Ovary (tissue), 9 donors: ENCODE measurements around the gene JARID2. TPM values are rescaled to one million over a fixed set of nuclear protein-coding genes. Genes with fewer than 3 reads are reported as not detected.

Source experiments
- DNase-seq, 5 donors: peaks; one replicate each; pipeline ENCODE4 v3.0.0-alpha.2; 2019 to 2020
- H3K27ac ChIP-seq, 2 donors: fragments of 200-600 bp; one replicate each; pipeline versions ENCODE4 v1.5.1 to v1.8.0; 2019 to 2022
- H3K27me3 ChIP-seq: fragments of 200-600 bp; one replicate; pipeline ENCODE4 v1.8.0; 2022
- H3K36me3 ChIP-seq: fragments of 200-600 bp; sonication (generic); one replicate; pipeline ENCODE4 v1.5.1; 2019
- H3K4me1 ChIP-seq: one replicate; pipeline ENCODE4 v1.8.1; 2013; ENCODE audit warnings: mild to moderate bottlenecking, moderate library complexity; ENCODE audit not compliant: insufficient read depth
- H3K4me3 ChIP-seq: fragments of 200-600 bp; sonication (generic); one replicate; pipeline ENCODE4 v1.5.1; 2017
- H3K9me3 ChIP-seq, 2 donors: fragments of 200-600 bp in 1 of 2; sonication (generic) in 1 of 2; one replicate each; pipeline versions ENCODE4 v1.5.1 to v1.8.1; 2013 to 2019; ENCODE audit warnings: mild to moderate bottlenecking in 1 of 2, moderate library complexity in 1 of 2
- EP300 ChIP-seq: sonication (generic); formaldehyde crosslinking; IDR thresholded peaks from one replicate; pipeline ENCODE4 v1.6.1; 2017; ENCODE audit warnings: antibody characterized with exemption
- POLR2A ChIP-seq: fragments of 450-650 bp; IDR thresholded peaks from one replicate; pipeline ENCODE4 v1.6.1; 2017; ENCODE audit warnings: antibody characterized with exemption, mild to moderate bottlenecking, moderate library complexity
- WGBS, 3 donors: extraction: QIAGEN DNeasy Blood & Tissue Kit in 1 of 3; methylation state at CpG; one replicate each; pipeline versions ENCODE4 v1.1.5 to v1.1.7; 2013 to 2017; 5-methylcytosine and 5-hydroxymethylcytosine counted together
- intact Hi-C, 4 donors: fragments of 100-400 bp; cut with DNase I; formaldehyde crosslinking; loops; one replicate each; pipeline versions ENCODE4 v1.11.0 to v1.15.1; 2022 to 2023
- polyA plus RNA-seq, 2 donors: library from polyadenylated mRNA; stranded (reverse); fragments of 200-250 nt in 1 of 2; fragments of 350-450 nt in 1 of 2; fragmentation: Illumina TruSeq in 1 of 2; extraction: RNeasy Lipid Tissue Mini Kit (QIAGEN cat#74804) in 1 of 2; gene quantifications; one replicate each; pipeline ENCODE4 v1.2.3, GENCODE V29; 2013 to 2014
- total RNA-seq, 7 donors: library from RNA; depleted of rRNA in 2 of 7; stranded (reverse); fragments of >200 nt in 2 of 7; fragmentation: NEBNext Ultra II Directional in 3 of 7; extraction: Animal tissue kit (Norgen Biotek cat#: 25700) in 3 of 7; gene quantifications; one replicate each; pipeline versions ENCODE4 v1.1.0 to v1.2.4, GENCODE V29; 2016 to 2023
- TF ChIP-seq, protein P1 (sequence below), 3 donors: fragments of 450-650 bp in 2 of 3; fragments of 200-600 bp in 1 of 3; IDR thresholded peaks; one replicate each; pipeline versions ENCODE4 v1.5.1 to v1.8.0; 2016 to 2022; ENCODE audit warnings: antibody characterized with exemption in 3 of 3, mild to moderate bottlenecking in 1 of 3
- donor health status: DM: no; HTN: no; CAD: no; lungs with moderate emphysema.
- donor health status: DM: no; HTN: no; CAD: no.
- donor health status: Bipolar disorder and iron deficiency.
- donor health status: DM: yes; HTN: yes; CAD: no.
- donor health status: DM: no; HTN: no; CAD: no.
- donor health status: DM: yes; HTN: yes; CAD: no.

The JARID2 gene
- total and polyA plus RNA-seq, 9 donors, result 4.5 to 17.4 (median 8.7) TPM

DNA sequence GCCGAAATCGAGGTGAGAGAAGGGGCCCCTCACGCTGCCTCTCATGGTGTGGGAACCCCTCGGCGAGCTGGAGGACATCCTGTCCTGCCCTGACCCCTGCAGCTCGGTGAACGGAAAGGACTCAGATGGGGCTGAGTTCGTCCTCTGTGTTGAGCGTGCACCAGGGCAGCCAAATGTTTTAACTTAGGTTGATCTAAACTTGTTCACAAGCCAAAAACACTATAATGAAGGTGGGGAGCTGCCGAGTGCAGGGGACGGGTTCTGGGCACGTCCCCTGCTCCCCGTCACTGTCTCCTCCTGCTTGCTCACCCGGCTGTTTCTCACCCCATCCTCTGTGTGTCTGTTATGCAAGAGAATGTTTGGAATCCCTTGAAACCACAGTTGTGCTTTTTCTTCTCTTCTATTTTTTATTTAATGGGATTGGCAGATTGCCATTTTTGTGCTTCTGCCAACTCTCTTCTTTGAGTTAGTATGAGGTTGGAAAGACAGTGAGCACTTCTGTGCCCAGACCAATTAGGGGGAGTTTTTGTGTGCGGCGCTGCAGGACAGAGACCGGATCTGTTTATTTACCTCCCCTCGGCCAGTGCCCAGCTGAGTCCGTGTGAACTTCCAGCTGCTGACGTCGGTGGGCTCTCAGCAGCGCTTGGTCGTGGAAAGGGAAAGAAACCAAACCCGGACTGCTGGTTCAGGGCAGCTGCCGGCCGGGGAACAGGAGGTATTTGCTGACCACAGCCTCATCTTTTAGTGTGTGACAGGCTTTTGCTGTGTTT is 258.9 kb downstream of the JARID2 start:
- Histone ChIP-seq H3K36me3 (no peaks in the 10 kb centered on the region), H3K9me3 (no peaks in the 10 kb centered on the region), H3K27ac (peak overlapping the region; percentile 0 to 58), H3K4me1 (peaks cover 19% of the 10 kb centered on the region), H3K27me3 (no peaks in the 10 kb centered on the region), H3K4me3 (peak overlapping the region; percentile 29)
- TF ChIP-seq, protein P1, sequence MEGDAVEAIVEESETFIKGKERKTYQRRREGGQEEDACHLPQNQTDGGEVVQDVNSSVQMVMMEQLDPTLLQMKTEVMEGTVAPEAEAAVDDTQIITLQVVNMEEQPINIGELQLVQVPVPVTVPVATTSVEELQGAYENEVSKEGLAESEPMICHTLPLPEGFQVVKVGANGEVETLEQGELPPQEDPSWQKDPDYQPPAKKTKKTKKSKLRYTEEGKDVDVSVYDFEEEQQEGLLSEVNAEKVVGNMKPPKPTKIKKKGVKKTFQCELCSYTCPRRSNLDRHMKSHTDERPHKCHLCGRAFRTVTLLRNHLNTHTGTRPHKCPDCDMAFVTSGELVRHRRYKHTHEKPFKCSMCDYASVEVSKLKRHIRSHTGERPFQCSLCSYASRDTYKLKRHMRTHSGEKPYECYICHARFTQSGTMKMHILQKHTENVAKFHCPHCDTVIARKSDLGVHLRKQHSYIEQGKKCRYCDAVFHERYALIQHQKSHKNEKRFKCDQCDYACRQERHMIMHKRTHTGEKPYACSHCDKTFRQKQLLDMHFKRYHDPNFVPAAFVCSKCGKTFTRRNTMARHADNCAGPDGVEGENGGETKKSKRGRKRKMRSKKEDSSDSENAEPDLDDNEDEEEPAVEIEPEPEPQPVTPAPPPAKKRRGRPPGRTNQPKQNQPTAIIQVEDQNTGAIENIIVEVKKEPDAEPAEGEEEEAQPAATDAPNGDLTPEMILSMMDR (IDR thresholded peaks at IDR 0.05), result no peak
- TF ChIP-seq EP300, result no peak
- TF ChIP-seq POLR2A, result no peak
- 2 to 5% (median 4%) methylated on average over 26 of the region's 26 CpGs for WGBS, 3 donors
- intact Hi-C loops, result loop anchor here in 1 of 4 donors (10.0 kb wide), 1 partner anchor 250 kb away; no protein-coding TSS in a partner anchor
- DNase-seq, result peak; percentile 79 to 86 (median 83)

DNA sequence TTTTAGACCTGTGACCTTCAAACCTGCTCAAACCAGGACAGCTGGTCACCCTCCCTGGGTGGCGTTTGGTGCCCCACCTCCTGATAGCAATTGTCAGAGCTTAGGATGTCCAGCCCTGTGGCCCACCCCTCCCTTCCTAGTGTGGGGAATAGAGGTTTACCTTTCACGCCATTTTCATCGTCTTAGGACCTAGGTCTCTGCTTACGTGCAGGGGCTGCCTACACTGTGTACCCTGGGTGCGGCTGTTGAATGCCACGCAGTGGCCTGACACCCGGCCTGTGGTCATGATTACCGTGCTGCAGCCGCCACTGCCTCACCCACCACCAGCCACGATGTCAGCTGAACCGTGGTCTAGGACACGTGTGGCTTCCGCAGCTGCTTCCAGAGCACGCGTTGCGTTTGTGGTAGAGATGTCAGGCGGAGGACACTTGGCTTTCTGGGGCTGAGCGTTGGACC is 259.6 kb downstream of the JARID2 start:
- peak overlapping the region in 1 of 2 donors; percentile 58 for H3K27ac ChIP-seq
- H3K9me3 ChIP-seq, result no peaks in the 10 kb centered on the region
- H3K4me3 ChIP-seq, result no peak overlapping the region
- intact Hi-C loops, result loop anchor here in 1 of 4 donors (10.0 kb wide), 1 partner anchor 251 kb away; no protein-coding TSS in a partner anchor
- TF ChIP-seq POLR2A (no peak), EP300 (no peak)
- TF ChIP-seq, protein P1 (IDR thresholded peaks at IDR 0.05), result no peak
- H3K4me1 ChIP-seq, result peaks cover 19% of the 10 kb centered on the region
- H3K36me3 ChIP-seq, result no peaks in the 10 kb centered on the region
- 85 to 93% (median 92%) methylated on average over 18 of the region's 18 CpGs for WGBS, 3 donors
- no peaks in the 10 kb centered on the region for H3K27me3 ChIP-seq
- DNase-seq, result no peak

DNA sequence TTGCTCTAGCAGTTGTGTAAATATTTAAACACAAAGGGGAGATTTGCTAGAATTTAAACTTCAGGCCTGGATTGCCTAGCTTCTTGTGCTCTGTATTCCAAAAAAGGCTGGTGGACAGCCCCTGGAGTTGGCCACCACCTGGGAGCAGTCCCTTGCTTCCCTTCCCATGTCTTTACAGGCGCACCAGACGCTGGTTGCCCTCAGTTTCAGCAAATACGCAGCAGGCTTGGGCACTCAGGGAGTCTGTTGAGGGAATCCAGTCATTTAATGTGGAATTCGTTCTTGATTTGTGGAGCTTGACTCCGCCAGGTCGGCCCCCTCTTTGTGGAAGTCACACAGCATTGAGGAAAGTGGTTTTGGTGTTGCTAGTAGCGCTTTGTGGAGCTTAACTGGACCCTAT is 260.2 kb downstream of the JARID2 start:
- no peaks in the 10 kb centered on the region for H3K9me3 ChIP-seq
- peaks cover 19% of the 10 kb centered on the region for H3K4me1 ChIP-seq
- no peak overlapping the region for H3K4me3 ChIP-seq
- TF ChIP-seq EP300, result no peak
- TF ChIP-seq POLR2A, result no peak
- TF ChIP-seq, protein P1 (IDR thresholded peaks at IDR 0.05), result no peak
- H3K27ac ChIP-seq, result no peak overlapping the region
- no peaks in the 10 kb centered on the region for H3K27me3 ChIP-seq
- DNase-seq, result no peak
- intact Hi-C loops, result loop anchor here in 1 of 4 donors (10.0 kb wide), 1 partner anchor 251 kb away; no protein-coding TSS in a partner anchor
- WGBS, 3 donors, result 91 to 96% (median 95%) methylated on average over 7 of the region's 7 CpGs
- no peaks in the 10 kb centered on the region for H3K36me3 ChIP-seq

DNA sequence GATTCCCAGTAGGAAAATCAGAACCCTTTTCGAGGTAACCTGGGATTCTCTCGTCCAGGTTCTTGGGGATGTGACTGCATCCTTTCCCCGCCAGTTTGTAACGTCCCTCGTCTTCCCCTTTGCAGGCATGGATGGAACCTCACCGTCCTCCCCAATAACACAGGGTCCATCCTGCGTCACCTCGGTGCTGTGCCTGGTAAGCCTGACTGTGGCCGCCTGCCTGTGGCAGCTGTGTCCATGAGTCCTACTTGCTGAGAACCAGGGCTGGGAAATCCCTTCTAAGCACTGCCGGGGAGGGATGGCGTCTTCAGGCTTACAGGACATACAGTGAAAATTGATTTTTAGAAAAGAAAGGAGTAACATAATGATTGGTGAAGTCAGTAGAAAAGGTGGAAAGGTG is 261.4 kb downstream of the JARID2 start:
- Histone ChIP-seq H3K4me3 (no peak overlapping the region), H3K9me3 (no peaks in the 10 kb centered on the region), H3K27me3 (no peaks in the 10 kb centered on the region), H3K27ac (no peak overlapping the region), H3K36me3 (no peaks in the 10 kb centered on the region), H3K4me1 (peaks cover 14% of the 10 kb centered on the region)
- no peak for DNase-seq
- TF ChIP-seq POLR2A (no peak), EP300 (no peak)
- TF ChIP-seq, protein P1 (IDR thresholded peaks at IDR 0.05), result no peak
- WGBS, 3 donors, result 96 to 99% (median 97%) methylated on average over 11 of the region's 11 CpGs
- intact Hi-C loops, result loop anchor here in 1 of 4 donors (10.0 kb wide), 1 partner anchor 252 kb away; no protein-coding TSS in a partner anchor
